DND-41 (cell line): ENCODE data around the gene LCN1.
"Not testable (repeated sequence)": the region's sequence is repeated elsewhere in the genome, so short reads cannot be mapped to it uniquely, and the experiment has no call there.

Experiments
- ATAC-seq: fragments of 200-7000 bp; cut with Tn5 transposase; 3 replicates; pipeline ENCODE4 v1.9.1; 2021; ENCODE audit warnings: low read depth; ENCODE audit not compliant: insufficient read depth
- DNase-seq: peaks from one replicate; pipeline ENCODE4 v3.0.0-alpha.2; 2020
- H2AFZ ChIP-seq: 2 replicates; pipeline ENCODE4 v1.6.0; 2012; ENCODE audit warnings: low read depth, low read length
- H3K27ac ChIP-seq: 2 replicates; pipeline ENCODE4 v1.5.1; 2012; ENCODE audit warnings: low read length, inconsistent platforms
- H3K27me3 ChIP-seq: fragments of 200-600 bp; sonication (generic); 2 replicates; pipeline ENCODE4 v1.6.0; 2012; ENCODE audit warnings: low read length, mild to moderate bottlenecking, inconsistent platforms; ENCODE audit not compliant: insufficient read depth, poor library complexity
- H3K36me3 ChIP-seq: 2 replicates; pipeline ENCODE4 v1.5.1; 2012; ENCODE audit warnings: low read length, inconsistent platforms; ENCODE audit not compliant: insufficient read depth
- H3K4me1 ChIP-seq: 2 replicates; pipeline ENCODE4 v1.5.1; 2012; ENCODE audit warnings: mild to moderate bottlenecking, low read length; ENCODE audit not compliant: insufficient read depth
- H3K4me2 ChIP-seq: 2 replicates; pipeline ENCODE4 v1.6.0; 2012; ENCODE audit warnings: mild to moderate bottlenecking, moderate library complexity, low read length, inconsistent platforms; ENCODE audit not compliant: insufficient read depth
- H3K4me3 ChIP-seq, 2 experiments: fragments of 200-600 bp in 1 of 2; shearing (Covaris generic) in 1 of 2; 2 replicates each; pipeline ENCODE4 v1.5.1; 2012 to 2016; ENCODE audit warnings: inconsistent platforms in 2 of 2, low read length in 2 of 2, mild to moderate bottlenecking in 2 of 2, low read depth in 1 of 2, moderate library complexity in 1 of 2
- H3K79me2 ChIP-seq: 2 replicates; pipeline ENCODE4 v1.6.0; 2012; ENCODE audit warnings: low read length, inconsistent platforms; ENCODE audit not compliant: insufficient read depth
- H3K9ac ChIP-seq: 2 replicates; pipeline ENCODE4 v1.6.0; 2012; ENCODE audit warnings: low read depth, mild to moderate bottlenecking, inconsistent platforms, low read length, moderate library complexity
- H3K9me3 ChIP-seq: 2 replicates; pipeline ENCODE4 v1.5.1; 2012; ENCODE audit warnings: low read length, moderate library complexity, mild to moderate bottlenecking, inconsistent platforms; ENCODE audit not compliant: insufficient read depth, severe bottlenecking
- H4K20me1 ChIP-seq: 2 replicates; pipeline ENCODE4 v1.6.0; 2012; ENCODE audit warnings: low read length; ENCODE audit not compliant: insufficient read depth
- EZH2 ChIP-seq: IDR thresholded peaks from 3 replicates; pipeline ENCODE4 v1.6.1; 2012; ENCODE audit warnings: borderline replicate concordance, low read depth, mild to moderate bottlenecking, moderate library complexity, low read length, inconsistent platforms; ENCODE audit not compliant: severe bottlenecking
- TF ChIP-seq, protein P1 (sequence below): IDR thresholded peaks from 2 replicates; pipeline ENCODE4 v1.5.1; 2012; ENCODE audit warnings: borderline replicate concordance, low read length, moderate library complexity, mild to moderate bottlenecking; ENCODE audit not compliant: poor library complexity, severe bottlenecking; ENCODE audit errors: extremely low read depth

Gene LCN1

DNA sequence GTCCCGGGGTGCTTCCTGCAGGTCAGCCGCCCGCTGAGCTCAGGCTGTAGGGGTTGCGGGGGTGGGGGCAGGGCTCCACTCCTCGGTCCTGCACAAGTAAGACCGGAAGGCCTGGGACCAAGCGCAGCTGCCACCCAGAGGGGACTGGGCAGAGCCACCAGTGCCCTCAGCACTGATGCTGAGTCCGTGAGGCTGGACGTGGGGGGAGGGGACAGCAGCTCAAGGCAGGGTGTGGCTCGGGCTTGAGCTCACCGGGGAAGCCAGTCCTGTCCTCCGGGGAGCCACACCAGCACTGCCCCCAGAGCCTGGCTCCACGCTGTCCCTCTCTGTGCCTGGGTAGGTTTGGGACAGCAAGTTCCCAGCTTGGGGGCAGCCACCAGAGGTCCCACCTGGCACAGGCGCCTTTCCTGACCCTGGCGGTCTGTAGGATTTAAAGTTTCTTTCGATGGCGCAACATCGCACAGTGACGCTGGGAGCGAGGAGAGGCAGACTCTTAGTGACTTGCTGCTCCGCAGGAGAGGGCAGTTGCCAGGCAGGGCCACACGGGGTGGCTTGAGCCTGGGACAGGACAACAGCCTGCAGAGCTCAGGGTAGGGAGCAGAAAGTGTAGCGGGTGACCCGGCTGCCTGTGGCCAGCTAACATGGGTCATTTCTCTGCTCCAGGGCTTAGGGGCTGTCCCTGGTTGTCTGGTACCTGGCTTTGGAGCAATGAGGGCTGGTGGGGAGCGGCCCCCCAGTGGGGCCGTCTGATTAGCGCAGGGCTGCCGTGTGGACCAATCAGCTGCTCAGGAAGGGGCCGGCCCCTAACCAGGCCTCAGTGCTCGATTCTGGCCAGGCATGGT is 5.7 kb downstream of the LCN1 start:
- H3K4me3 ChIP-seq, result no peak overlapping the region
- no peaks in the 10 kb centered on the region for H3K36me3 ChIP-seq
- no peak overlapping the region for H2AFZ ChIP-seq
- H3K27ac ChIP-seq, result no peak overlapping the region
- no peaks in the 10 kb centered on the region for H4K20me1 ChIP-seq
- no peaks in the 10 kb centered on the region for H3K79me2 ChIP-seq
- DNase-seq (no peak), ATAC-seq (no peak)
- TF ChIP-seq, protein P1, sequence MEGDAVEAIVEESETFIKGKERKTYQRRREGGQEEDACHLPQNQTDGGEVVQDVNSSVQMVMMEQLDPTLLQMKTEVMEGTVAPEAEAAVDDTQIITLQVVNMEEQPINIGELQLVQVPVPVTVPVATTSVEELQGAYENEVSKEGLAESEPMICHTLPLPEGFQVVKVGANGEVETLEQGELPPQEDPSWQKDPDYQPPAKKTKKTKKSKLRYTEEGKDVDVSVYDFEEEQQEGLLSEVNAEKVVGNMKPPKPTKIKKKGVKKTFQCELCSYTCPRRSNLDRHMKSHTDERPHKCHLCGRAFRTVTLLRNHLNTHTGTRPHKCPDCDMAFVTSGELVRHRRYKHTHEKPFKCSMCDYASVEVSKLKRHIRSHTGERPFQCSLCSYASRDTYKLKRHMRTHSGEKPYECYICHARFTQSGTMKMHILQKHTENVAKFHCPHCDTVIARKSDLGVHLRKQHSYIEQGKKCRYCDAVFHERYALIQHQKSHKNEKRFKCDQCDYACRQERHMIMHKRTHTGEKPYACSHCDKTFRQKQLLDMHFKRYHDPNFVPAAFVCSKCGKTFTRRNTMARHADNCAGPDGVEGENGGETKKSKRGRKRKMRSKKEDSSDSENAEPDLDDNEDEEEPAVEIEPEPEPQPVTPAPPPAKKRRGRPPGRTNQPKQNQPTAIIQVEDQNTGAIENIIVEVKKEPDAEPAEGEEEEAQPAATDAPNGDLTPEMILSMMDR, result no peak
- TF ChIP-seq EZH2, result no peak
- H3K9ac ChIP-seq, result no peak overlapping the region
- H3K4me1 ChIP-seq, result no peaks in the 10 kb centered on the region
- no peaks in the 10 kb centered on the region for H3K27me3 ChIP-seq
- H3K4me2 ChIP-seq, result no peak overlapping the region
- H3K9me3 ChIP-seq, result no peaks in the 10 kb centered on the region

DNA sequence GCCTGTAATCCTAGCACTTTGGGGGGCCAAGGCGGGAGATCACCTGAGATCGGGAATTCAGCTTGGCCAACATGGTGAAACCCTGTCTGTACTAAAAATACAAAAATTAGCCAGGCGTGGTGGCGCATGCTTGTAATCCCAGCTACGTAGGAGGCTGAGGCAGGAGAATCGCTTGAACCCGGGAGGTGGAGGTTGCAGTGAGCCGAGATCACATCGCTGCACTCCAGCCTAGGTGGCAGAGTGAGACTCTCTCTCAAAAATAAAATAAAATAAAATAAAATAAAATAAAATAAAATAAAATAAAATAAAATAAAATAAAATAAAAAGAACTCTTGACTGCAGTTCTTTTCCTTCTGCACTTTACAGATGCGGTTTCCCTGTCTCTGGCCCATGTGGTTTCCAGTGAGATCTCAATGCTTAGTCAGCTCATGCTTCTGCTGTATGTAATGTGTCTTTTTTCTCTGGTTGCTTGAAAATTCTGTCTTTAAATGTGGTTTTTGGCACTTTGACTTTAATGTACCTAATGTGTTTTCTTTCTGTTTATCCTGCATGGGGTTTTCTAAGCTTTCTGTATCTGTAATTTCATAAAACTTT is 7.7 kb downstream of the LCN1 start:
- not testable (repeated sequence) for H4K20me1 ChIP-seq, H2AFZ ChIP-seq, H3K9me3 ChIP-seq, H3K36me3 ChIP-seq, H3K4me2 ChIP-seq, DNase-seq, H3K27me3 ChIP-seq, H3K27ac ChIP-seq, ATAC-seq, H3K79me2 ChIP-seq, H3K4me1 ChIP-seq, H3K4me3 ChIP-seq, H3K9ac ChIP-seq

DNA sequence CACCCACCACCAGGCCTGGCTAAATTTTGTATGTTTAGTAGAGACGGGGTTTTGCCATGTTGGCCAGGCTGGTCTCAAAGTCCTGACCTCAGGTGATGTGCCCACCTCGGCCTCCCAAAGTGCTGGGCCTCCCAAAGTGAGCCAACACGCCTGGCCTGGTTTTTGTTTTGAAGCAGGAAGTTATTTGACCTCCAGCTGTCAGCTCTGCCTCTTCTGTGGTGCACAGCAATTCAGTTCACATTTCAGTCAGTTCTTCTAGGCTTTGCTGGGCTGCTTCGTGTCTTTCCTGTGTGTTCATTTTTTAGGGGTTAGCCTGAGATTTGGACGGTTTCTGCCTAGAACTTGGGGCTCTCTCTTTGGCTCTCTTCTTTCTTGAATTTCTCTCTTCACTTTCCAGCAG is 8.9 kb downstream of the LCN1 start:
- Histone ChIP-seq H3K4me3 (no peak overlapping the region), H3K4me2 (no peak overlapping the region), H4K20me1 (no peaks in the 10 kb centered on the region), H3K27me3 (peaks cover 3% of the 10 kb centered on the region), H3K9ac (no peak overlapping the region), H3K9me3 (no peaks in the 10 kb centered on the region), H3K36me3 (no peaks in the 10 kb centered on the region), H3K79me2 (no peaks in the 10 kb centered on the region), H3K27ac (no peak overlapping the region), H3K4me1 (no peaks in the 10 kb centered on the region), H2AFZ (no peak overlapping the region)
- TF ChIP-seq, protein P1, result no peak
- no peak for TF ChIP-seq EZH2
- ATAC-seq (no peak), DNase-seq (no peak)

DNA sequence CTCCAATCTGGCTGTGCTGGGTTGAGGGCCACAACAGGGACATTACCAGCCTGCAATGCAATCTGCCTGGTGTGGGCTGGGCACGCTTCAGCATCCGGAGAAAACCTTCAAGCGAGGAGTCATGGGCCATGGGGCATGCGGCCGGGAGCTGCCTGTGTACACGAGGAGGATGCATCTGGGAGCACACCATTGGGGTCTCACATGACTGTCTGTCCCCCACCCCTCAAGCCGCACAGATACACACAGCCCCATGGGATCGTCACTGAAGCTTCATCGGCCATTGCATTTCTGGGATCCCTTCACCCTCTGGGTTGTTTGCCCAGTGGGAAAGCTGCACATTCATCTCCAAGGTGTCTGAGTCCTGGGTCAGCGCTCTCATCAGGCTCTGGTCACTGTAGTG is 9.9 kb downstream of the LCN1 start:
- H2AFZ ChIP-seq, result no peak overlapping the region
- no peak overlapping the region for H3K4me3 ChIP-seq
- no peak overlapping the region for H3K27ac ChIP-seq
- H3K9me3 ChIP-seq, result no peaks in the 10 kb centered on the region
- H3K9ac ChIP-seq, result no peak overlapping the region
- no peaks in the 10 kb centered on the region for H3K36me3 ChIP-seq
- TF ChIP-seq, protein P1, result no peak
- TF ChIP-seq EZH2, result no peak
- DNase-seq (no peak), ATAC-seq (no peak)
- H3K4me2 ChIP-seq, result no peak overlapping the region
- no peaks in the 10 kb centered on the region for H4K20me1 ChIP-seq
- peaks cover 3% of the 10 kb centered on the region for H3K27me3 ChIP-seq
- no peaks in the 10 kb centered on the region for H3K79me2 ChIP-seq
- no peaks in the 10 kb centered on the region for H3K4me1 ChIP-seq
